Lung (tissue), 12 donors: Measurements from ENCODE around the gene CAPN9. TPM values are rescaled to one million over a fixed set of nuclear protein-coding genes. Genes with fewer than 3 reads are reported as not detected.

Source experiments
- ATAC-seq: fragments of 200-7000 bp; cut with Tn5 transposase; one replicate; pipeline ENCODE4 v1.9.1; 2020; ENCODE audit warnings: moderate number of reproducible peaks; ENCODE audit not compliant: insufficient read depth, low FRiP score
- DNase-seq, 3 donors: peaks; one replicate each; pipeline ENCODE4 v3.0.0-alpha.2; 2013 to 2017
- H3K27ac ChIP-seq, 2 donors: one replicate each; pipeline ENCODE4 v1.5.1; 2013; ENCODE audit warnings: mild to moderate bottlenecking in 2 of 2, moderate library complexity in 2 of 2, control low read depth in 1 of 2, inconsistent platforms in 1 of 2, low read depth in 1 of 2, low read length in 1 of 2
- H3K27me3 ChIP-seq, 3 donors: one replicate each; pipeline ENCODE4 v1.5.1; 2013; ENCODE audit warnings: low read length in 2 of 3; ENCODE audit not compliant: control insufficient read depth in 3 of 3, insufficient read depth in 3 of 3
- H3K36me3 ChIP-seq, 4 donors: one replicate each; pipeline ENCODE4 v1.5.1; 2013; ENCODE audit warnings: low read length in 4 of 4, mild to moderate bottlenecking in 1 of 4, moderate library complexity in 1 of 4; ENCODE audit not compliant: control insufficient read depth in 4 of 4, insufficient read depth in 4 of 4
- H3K4me1 ChIP-seq, 5 donors: one replicate each; pipeline ENCODE4 v1.5.1; 2013; ENCODE audit warnings: low read length in 5 of 5, mild to moderate bottlenecking in 2 of 5, moderate library complexity in 1 of 5; ENCODE audit not compliant: control insufficient read depth in 5 of 5, insufficient read depth in 5 of 5
- H3K4me3 ChIP-seq: one replicate; pipeline ENCODE4 v1.5.1; 2013; ENCODE audit warnings: mild to moderate bottlenecking, control low read depth, moderate library complexity
- H3K9ac ChIP-seq, 2 donors: one replicate each; pipeline ENCODE4 v1.5.1; 2013; ENCODE audit warnings: low read length in 2 of 2, control low read depth in 1 of 2; ENCODE audit not compliant: insufficient read depth in 1 of 2
- H3K9me3 ChIP-seq, 4 donors: one replicate each; pipeline ENCODE4 v1.5.1; 2013; ENCODE audit warnings: low read length in 3 of 4, mild to moderate bottlenecking in 1 of 4, moderate library complexity in 1 of 4; ENCODE audit not compliant: control insufficient read depth in 4 of 4, insufficient read depth in 3 of 4
- CTCF ChIP-seq: IDR thresholded peaks from 2 replicates; pipeline ENCODE4 v1.5.1; 2012; ENCODE audit warnings: mild to moderate bottlenecking; ENCODE audit errors: control extremely low read depth, extremely low read depth
- WGBS, 2 donors: extraction: QIAGEN DNeasy Blood & Tissue Kit; methylation state at CpG; one replicate each; pipeline ENCODE4 v1.1.7; 2013; 5-methylcytosine and 5-hydroxymethylcytosine counted together
- polyA plus RNA-seq, 2 donors: library from polyadenylated mRNA; stranded (reverse); fragments of 200-250 nt; gene quantifications; one replicate each; pipeline ENCODE4 v1.2.1, GENCODE V29; 2013
- total RNA-seq, 2 donors: library from RNA; depleted of rRNA in 1 of 2; stranded (reverse); fragments of >200 nt in 1 of 2; gene quantifications; one replicate each; pipeline ENCODE4 v1.2.1, GENCODE V29; 2014 to 2021
- donor health status: control.
- donor health status: control.
- donor health status: Bipolar disorder and iron deficiency.
- donor health status: healthy.
- donor health status: DM: yes; HTN: yes; CAD: no.

Gene CAPN9
- total and polyA plus RNA-seq, 4 donors, result 2.2 to 13.2 (median 7.6) TPM

DNA sequence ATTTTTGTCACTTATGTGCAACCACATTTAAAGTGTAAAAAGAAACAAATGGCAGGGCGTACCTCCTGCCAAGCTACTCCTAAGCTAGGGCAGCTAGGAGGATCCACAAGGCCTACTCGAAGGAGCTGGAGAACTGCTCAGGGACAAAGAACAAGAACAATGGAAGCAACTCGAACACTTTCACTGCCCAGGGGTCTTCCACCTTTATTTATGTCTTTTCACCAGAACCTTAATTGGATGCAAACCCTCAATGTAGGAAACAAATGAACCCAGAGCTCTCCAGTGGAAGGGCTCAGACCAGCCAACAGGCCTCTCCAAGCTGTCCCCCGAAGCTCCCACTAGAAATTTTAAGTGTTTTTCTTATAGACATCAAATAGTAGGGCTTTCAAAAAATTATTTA, 81.2 kb downstream of the CAPN9 start:
- Histone ChIP-seq H3K4me3 (no peak overlapping the region), H3K9me3 (no peaks in the 10 kb centered on the region), H3K4me1 (peaks cover 13 to 34% (median 30%) of the 10 kb centered on the region in 5 donors), H3K36me3 (no peaks in the 10 kb centered on the region), H3K27ac (no peak overlapping the region), H3K9ac (no peak overlapping the region), H3K27me3 (no peaks in the 10 kb centered on the region)
- DNase-seq, result no peak
- no peak for TF ChIP-seq CTCF
- 90% methylated on average over 4 of the region's 4 CpGs for WGBS, 2 donors
- no peak for ATAC-seq

DNA sequence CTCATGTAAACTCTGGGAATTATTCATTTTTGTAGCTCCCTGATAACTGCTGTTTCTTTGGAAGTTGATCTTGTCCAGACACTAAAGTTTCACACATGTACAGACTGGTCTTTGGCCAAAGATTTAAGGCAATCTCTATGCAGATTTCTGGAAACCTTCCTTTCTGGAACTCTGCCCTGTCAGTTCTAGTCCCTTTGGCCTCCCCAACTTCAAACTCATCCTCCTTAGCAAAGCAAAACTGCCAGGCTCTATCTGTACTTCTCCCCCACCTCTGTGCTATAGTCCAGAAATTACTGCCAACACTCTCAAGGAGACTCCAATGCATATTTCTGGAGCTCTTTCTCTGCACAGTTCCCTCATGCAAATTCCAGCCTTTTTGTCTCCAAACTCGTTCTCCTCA, 84.6 kb downstream of the CAPN9 start:
- DNase-seq (peak in 2 of 3 donors; percentile 44 to 55), ATAC-seq (no peak)
- Histone ChIP-seq H3K4me3 (no peak overlapping the region), H3K9me3 (no peaks in the 10 kb centered on the region), H3K4me1 (peaks cover 3 to 19% (median 12%) of the 10 kb centered on the region in 5 donors), H3K36me3 (no peaks in the 10 kb centered on the region), H3K27ac (no peak overlapping the region), H3K9ac (no peak overlapping the region), H3K27me3 (no peaks in the 10 kb centered on the region)
- no peak for TF ChIP-seq CTCF
- WGBS, 2 donors, result 55 to 59% methylated on average over 1 of the region's 1 CpG

- H3K27ac ChIP-seq, result no peak overlapping the region
- no peaks in the 10 kb centered on the region for H3K27me3 ChIP-seq
- peaks cover 2 to 12% (median 7%) of the 10 kb centered on the region in 5 donors for H3K4me1 ChIP-seq
- TF ChIP-seq CTCF, result no peak
- no peak for ATAC-seq
- H3K4me3 ChIP-seq, result no peak overlapping the region
- H3K9ac ChIP-seq, result no peak overlapping the region
- no peaks in the 10 kb centered on the region for H3K36me3 ChIP-seq
- no peak for DNase-seq
- no peaks in the 10 kb centered on the region for H3K9me3 ChIP-seq
- 81 to 93% methylated on average over 1 of the region's 1 CpG for WGBS, 2 donors
Measured at GRCh38 chr1:230832476-230832875, 85.3 kb downstream of the CAPN9 start.

- no peak overlapping the region for H3K4me3 ChIP-seq
- H3K9ac ChIP-seq, result no peak overlapping the region
- H3K27me3 ChIP-seq, result no peaks in the 10 kb centered on the region
- H3K36me3 ChIP-seq, result peaks cover 0 to 6% (median 2%) of the 10 kb centered on the region in 4 donors
- ATAC-seq (no peak), DNase-seq (no peak)
- no peaks in the 10 kb centered on the region for H3K9me3 ChIP-seq
- H3K27ac ChIP-seq, result no peak overlapping the region
- TF ChIP-seq CTCF, result no peak
- 84 to 96% methylated on average over 3 of the region's 3 CpGs for WGBS, 2 donors
- H3K4me1 ChIP-seq, result peaks cover 0 to 10% (median 2%) of the 10 kb centered on the region in 5 donors
Measured at GRCh38 chr1:230833511-230833910, 86.3 kb downstream of the CAPN9 start.
